CD14-positive monocyte (primary cell): ENCODE results near the gene BNC1. TPM values are rescaled to one million over a fixed set of nuclear protein-coding genes. Genes with fewer than 3 reads are reported as not detected.

Experiments used
- DNase-seq, 3 donors: peaks; one replicate each; pipeline ENCODE4 v3.0.0-alpha.2; 2011 to 2022
- H2AFZ ChIP-seq: 2 replicates; pipeline ENCODE4 v1.6.0; 2012; ENCODE audit warnings: mild to moderate bottlenecking, low read depth, low read length, inconsistent platforms; ENCODE audit not compliant: insufficient read depth, poor library complexity, severe bottlenecking
- H3K27ac ChIP-seq, 2 donors: 1 replicate in 1 of 2; 2 replicates in 1 of 2; pipeline ENCODE4 v1.5.1; 2012 to 2013; ENCODE audit warnings: low read length in 2 of 2, control low read depth in 1 of 2, inconsistent platforms in 1 of 2, low read depth in 1 of 2, mild to moderate bottlenecking in 1 of 2
- H3K27me3 ChIP-seq, 2 donors: one replicate each; pipeline versions ENCODE4 v1.6.0 to v1.6.1; 2011 to 2013; ENCODE audit warnings: low read length in 2 of 2; ENCODE audit not compliant: control insufficient read depth in 2 of 2, insufficient read depth in 2 of 2
- H3K36me3 ChIP-seq, 2 donors: replicated peaks in 1 of 2; 1 replicate in 1 of 2; 2 replicates in 1 of 2; pipeline versions ENCODE4 v1.5.1 to v1.6.1; 2012 to 2013; ENCODE audit warnings: low read length in 2 of 2, control low read depth in 1 of 2, inconsistent platforms in 1 of 2, mild to moderate bottlenecking in 1 of 2; ENCODE audit not compliant: insufficient read depth in 2 of 2, control insufficient read depth in 1 of 2
- H3K4me1 ChIP-seq, 2 donors: 1 replicate in 1 of 2; 2 replicates in 1 of 2; pipeline versions ENCODE4 v1.5.1 to v1.6.1; 2012 to 2013; ENCODE audit warnings: low read length in 2 of 2, control low read depth in 1 of 2, inconsistent platforms in 1 of 2, mild to moderate bottlenecking in 1 of 2, moderate library complexity in 1 of 2; ENCODE audit not compliant: insufficient read depth in 2 of 2, control insufficient read depth in 1 of 2
- H3K4me2 ChIP-seq: replicated peaks from 2 replicates; pipeline ENCODE3; 2012; ENCODE audit warnings: low read length, moderate library complexity, mild to moderate bottlenecking; ENCODE audit not compliant: poor library complexity, severe bottlenecking; ENCODE audit errors: extremely low read depth
- H3K4me3 ChIP-seq, 3 experiments: fragments of 200-600 bp in 1 of 3; sonication (generic) in 1 of 3; replicated peaks in 1 of 3; 1 replicate in 2 of 3; 2 replicates in 1 of 3; pipeline ENCODE4 v1.5.1; 2011 to 2013; ENCODE audit warnings: low read length in 3 of 3, mild to moderate bottlenecking in 3 of 3, control low read depth in 2 of 3, low read depth in 2 of 3, inconsistent platforms in 1 of 3, moderate library complexity in 1 of 3
- H3K79me2 ChIP-seq: 2 replicates; pipeline ENCODE4 v1.6.0; 2012; ENCODE audit warnings: mild to moderate bottlenecking, control low read depth, inconsistent platforms, low read length, moderate library complexity; ENCODE audit not compliant: insufficient read depth
- H3K9ac ChIP-seq: 2 replicates; pipeline ENCODE4 v1.6.0; 2017; ENCODE audit warnings: low read length, mild to moderate bottlenecking; ENCODE audit not compliant: insufficient read depth, poor library complexity, severe bottlenecking
- H3K9me3 ChIP-seq, 2 donors: replicated peaks in 1 of 2; 1 replicate in 1 of 2; 2 replicates in 1 of 2; pipeline versions ENCODE4 v1.5.1 to v1.6.1; 2012 to 2013; ENCODE audit warnings: low read length in 2 of 2, control low read depth in 1 of 2; ENCODE audit not compliant: control insufficient read depth in 1 of 2, insufficient read depth in 1 of 2
- H4K20me1 ChIP-seq: 2 replicates; pipeline ENCODE4 v1.6.0; 2012; ENCODE audit warnings: mild to moderate bottlenecking, low read length, control low read depth, moderate library complexity; ENCODE audit not compliant: insufficient read depth
- H3K27ac Mint-ChIP-seq, 7 donors: one replicate each; pipeline ENCODE4 v1.8.0; 2020; ENCODE audit warnings: mild to moderate bottlenecking in 7 of 7, mixed read lengths in 7 of 7, moderate library complexity in 6 of 7, inconsistent platforms in 2 of 7
- H3K27me3 Mint-ChIP-seq, 3 donors: one replicate each; pipeline ENCODE4 v1.8.0; 2021 to 2022; ENCODE audit warnings: low read depth in 3 of 3, mild to moderate bottlenecking in 3 of 3, mixed read lengths in 3 of 3, moderate library complexity in 3 of 3, inconsistent platforms in 1 of 3
- H3K36me3 Mint-ChIP-seq, 2 donors: one replicate each; pipeline ENCODE4 v1.8.0; 2020; ENCODE audit warnings: mixed read lengths in 2 of 2, inconsistent platforms in 1 of 2, mild to moderate bottlenecking in 1 of 2
- H3K4me1 Mint-ChIP-seq: one replicate; pipeline ENCODE4 v1.8.0; 2020; ENCODE audit warnings: mild to moderate bottlenecking, mixed read lengths
- H3K4me3 Mint-ChIP-seq, 2 donors: one replicate each; pipeline ENCODE4 v1.8.0; 2020; ENCODE audit warnings: mild to moderate bottlenecking in 2 of 2, mixed read lengths in 2 of 2, moderate library complexity in 1 of 2
- H3K9me3 Mint-ChIP-seq, 7 donors: one replicate each; pipeline ENCODE4 v1.8.0; 2020 to 2022; ENCODE audit warnings: mixed read lengths in 7 of 7, mild to moderate bottlenecking in 6 of 7, moderate library complexity in 6 of 7, inconsistent platforms in 2 of 7
- WGBS: methylation state at CpG from one replicate; pipeline ENCODE4 v1.1.5; 2013; ENCODE audit warnings: missing lambda C conversion rate; ENCODE audit not compliant: insufficient coverage; 5-methylcytosine and 5-hydroxymethylcytosine counted together
- intact Hi-C, 2 donors: fragments of 100-400 bp; cut with micrococcal nuclease; formaldehyde crosslinking; loops; one replicate each; pipeline versions ENCODE4 v1.15.0 to v1.15.1; 2023
- polyA plus RNA-seq, 3 donors: library from polyadenylated mRNA; depleted of rRNA in 1 of 3; unstranded in 2 of 3; stranded (reverse) in 1 of 3; fragments of 300-500 nt in 2 of 3; fragments of >200 nt in 1 of 3; fragmentation: Illumina TruSeq in 2 of 3; gene quantifications; 1 replicate in 2 of 3; 2 replicates in 1 of 3; pipeline ENCODE4 v1.2.3, GENCODE V29; 2012 to 2021
- TF ChIP-seq, protein P1 (sequence below): fragments of 200-600 bp; IDR thresholded peaks from one replicate; pipeline ENCODE4 v1.8.0; 2022; ENCODE audit warnings: antibody characterized with exemption, mild to moderate bottlenecking

BNC1 gene
- polyA plus RNA-seq, 3 donors, result not detected

DNA sequence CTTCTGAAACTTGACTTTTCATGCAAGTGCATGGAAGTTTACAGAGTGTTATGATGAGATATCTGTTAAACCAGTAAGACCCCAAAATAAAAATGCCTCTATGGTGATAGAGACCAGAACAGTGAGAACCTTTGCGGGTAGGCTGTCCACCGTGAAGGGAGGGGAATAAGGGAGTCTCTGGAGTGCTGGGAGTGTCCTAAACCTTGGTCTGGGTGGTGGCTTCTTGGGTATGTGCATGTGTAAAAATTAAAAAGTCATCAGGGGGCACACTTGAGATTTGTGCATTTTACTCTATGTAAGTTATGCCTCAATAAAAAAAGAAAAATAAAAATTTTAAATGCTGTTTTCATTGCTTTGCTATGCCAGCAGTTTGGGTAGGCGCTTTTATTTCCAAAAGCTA is 38.2 kb upstream of the BNC1 start:
- H4K20me1 ChIP-seq, result no peaks in the 10 kb centered on the region
- H3K27me3 Mint-ChIP-seq, result peaks cover 0 to under 1% (median 0%) of the 10 kb centered on the region in 3 donors
- no peaks in the 10 kb centered on the region for H3K36me3 Mint-ChIP-seq
- H3K4me2 ChIP-seq, result no peak overlapping the region
- 100% methylated on average over 1 of the region's 3 CpGs for WGBS
- H3K79me2 ChIP-seq, result no peaks in the 10 kb centered on the region
- intact Hi-C loops, result no loop called here
- H2AFZ ChIP-seq, result no peak overlapping the region
- no peak overlapping the region for H3K4me3 ChIP-seq
- H3K27ac ChIP-seq, result no peak overlapping the region
- H3K36me3 ChIP-seq, result no peaks in the 10 kb centered on the region
- DNase-seq, result no peak
- peaks cover 0 to 5% (median 0%) of the 10 kb centered on the region in 7 donors for H3K9me3 Mint-ChIP-seq
- H3K27ac Mint-ChIP-seq, result no peak overlapping the region
- H3K4me3 Mint-ChIP-seq, result no peak overlapping the region
- H3K9ac ChIP-seq, result no peak overlapping the region
- no peaks in the 10 kb centered on the region for H3K9me3 ChIP-seq
- H3K4me1 Mint-ChIP-seq, result no peaks in the 10 kb centered on the region
- TF ChIP-seq, protein P1, sequence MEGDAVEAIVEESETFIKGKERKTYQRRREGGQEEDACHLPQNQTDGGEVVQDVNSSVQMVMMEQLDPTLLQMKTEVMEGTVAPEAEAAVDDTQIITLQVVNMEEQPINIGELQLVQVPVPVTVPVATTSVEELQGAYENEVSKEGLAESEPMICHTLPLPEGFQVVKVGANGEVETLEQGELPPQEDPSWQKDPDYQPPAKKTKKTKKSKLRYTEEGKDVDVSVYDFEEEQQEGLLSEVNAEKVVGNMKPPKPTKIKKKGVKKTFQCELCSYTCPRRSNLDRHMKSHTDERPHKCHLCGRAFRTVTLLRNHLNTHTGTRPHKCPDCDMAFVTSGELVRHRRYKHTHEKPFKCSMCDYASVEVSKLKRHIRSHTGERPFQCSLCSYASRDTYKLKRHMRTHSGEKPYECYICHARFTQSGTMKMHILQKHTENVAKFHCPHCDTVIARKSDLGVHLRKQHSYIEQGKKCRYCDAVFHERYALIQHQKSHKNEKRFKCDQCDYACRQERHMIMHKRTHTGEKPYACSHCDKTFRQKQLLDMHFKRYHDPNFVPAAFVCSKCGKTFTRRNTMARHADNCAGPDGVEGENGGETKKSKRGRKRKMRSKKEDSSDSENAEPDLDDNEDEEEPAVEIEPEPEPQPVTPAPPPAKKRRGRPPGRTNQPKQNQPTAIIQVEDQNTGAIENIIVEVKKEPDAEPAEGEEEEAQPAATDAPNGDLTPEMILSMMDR, result no peak
- H3K27me3 ChIP-seq, result no peaks in the 10 kb centered on the region
- no peaks in the 10 kb centered on the region for H3K4me1 ChIP-seq

DNA sequence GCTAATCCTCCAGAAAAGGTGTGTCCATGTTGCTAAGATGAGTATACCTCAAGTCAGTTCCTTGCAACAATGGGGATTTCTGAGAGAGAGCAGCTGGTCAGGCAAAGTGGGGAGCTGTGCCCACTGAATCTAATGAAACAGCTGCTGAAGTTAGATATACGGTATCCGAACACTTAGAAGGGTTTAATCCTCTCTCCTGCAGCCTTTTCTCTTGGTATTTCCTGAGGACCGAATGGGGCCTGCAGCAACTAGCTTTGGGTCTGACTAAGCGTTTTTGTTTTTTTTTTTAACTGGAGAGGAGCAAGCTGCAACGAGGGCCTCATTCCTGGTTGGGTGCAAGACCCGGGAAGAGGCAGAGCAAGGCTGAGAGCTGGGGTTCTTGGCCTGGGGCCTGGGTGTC is 37.6 kb upstream of the BNC1 start:
- no peak overlapping the region for H3K4me2 ChIP-seq
- intact Hi-C loops, result no loop called here
- H3K27me3 Mint-ChIP-seq, result peaks cover 0 to 2% (median 0%) of the 10 kb centered on the region in 3 donors
- H3K36me3 Mint-ChIP-seq, result no peaks in the 10 kb centered on the region
- WGBS, result 32% methylated on average over 4 of the region's 6 CpGs
- H3K27ac Mint-ChIP-seq, result no peak overlapping the region
- H2AFZ ChIP-seq, result no peak overlapping the region
- no peak for DNase-seq
- TF ChIP-seq, protein P1, result no peak
- peaks cover 0 to 5% (median 2%) of the 10 kb centered on the region in 7 donors for H3K9me3 Mint-ChIP-seq
- no peak overlapping the region for H3K9ac ChIP-seq
- no peaks in the 10 kb centered on the region for H3K4me1 Mint-ChIP-seq
- H3K36me3 ChIP-seq, result no peaks in the 10 kb centered on the region
- no peaks in the 10 kb centered on the region for H3K79me2 ChIP-seq
- H3K27me3 ChIP-seq, result no peaks in the 10 kb centered on the region
- H3K27ac ChIP-seq, result no peak overlapping the region
- no peaks in the 10 kb centered on the region for H4K20me1 ChIP-seq
- H3K4me3 Mint-ChIP-seq, result no peak overlapping the region
- H3K9me3 ChIP-seq, result no peaks in the 10 kb centered on the region
- H3K4me1 ChIP-seq, result no peaks in the 10 kb centered on the region
- no peak overlapping the region for H3K4me3 ChIP-seq
